ENCODE results near the gene CENPC.
"Not testable (repeated sequence)": the region's sequence is repeated elsewhere in the genome, so short reads cannot be mapped to it uniquely, and the experiment has no call there.

CENPC gene

DNA sequence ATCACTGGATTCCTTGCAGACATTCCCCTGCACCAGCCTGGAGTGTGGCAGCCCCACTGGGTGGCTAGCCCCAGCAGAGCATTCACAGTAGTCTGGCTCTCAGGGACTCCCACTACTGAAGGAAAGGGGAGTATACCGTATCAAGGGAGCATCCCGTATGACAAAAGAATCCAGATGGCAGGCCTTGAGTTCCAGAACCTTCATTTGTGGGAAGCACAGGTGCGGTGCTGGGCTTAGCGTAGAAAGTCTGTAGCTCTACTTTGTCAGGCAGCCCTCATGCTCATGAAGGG is 79.6 kb downstream of the CENPC start:
- no peak for DNase-seq

GRCh38 chr4:67465032-67465762 is 80.1 kb downstream of the CENPC start:
- no peak for DNase-seq

GRCh38 chr4:67460574-67460973 is 84.7 kb downstream of the CENPC start:
- no peak for DNase-seq

DNA sequence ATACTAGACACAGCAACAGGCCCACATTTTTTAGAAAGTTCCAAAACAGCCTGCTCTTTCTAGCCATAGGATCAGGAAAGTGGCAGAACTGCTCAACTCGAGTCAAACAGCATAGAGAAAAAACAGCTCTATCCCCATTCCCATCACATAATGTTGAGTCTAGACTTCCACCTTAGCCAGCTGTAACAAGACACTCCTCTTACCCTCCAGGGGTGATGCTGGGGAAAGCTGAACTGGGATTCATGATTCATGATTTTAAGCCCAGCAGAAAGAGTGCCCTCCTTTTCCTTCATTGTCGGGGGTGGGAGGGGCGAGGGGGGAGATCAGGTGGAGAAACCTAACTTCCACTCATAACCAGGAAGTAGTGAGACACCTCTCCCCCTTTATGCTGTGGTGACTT is 86.1 kb downstream of the CENPC start:
- DNase-seq, result no peak

DNA sequence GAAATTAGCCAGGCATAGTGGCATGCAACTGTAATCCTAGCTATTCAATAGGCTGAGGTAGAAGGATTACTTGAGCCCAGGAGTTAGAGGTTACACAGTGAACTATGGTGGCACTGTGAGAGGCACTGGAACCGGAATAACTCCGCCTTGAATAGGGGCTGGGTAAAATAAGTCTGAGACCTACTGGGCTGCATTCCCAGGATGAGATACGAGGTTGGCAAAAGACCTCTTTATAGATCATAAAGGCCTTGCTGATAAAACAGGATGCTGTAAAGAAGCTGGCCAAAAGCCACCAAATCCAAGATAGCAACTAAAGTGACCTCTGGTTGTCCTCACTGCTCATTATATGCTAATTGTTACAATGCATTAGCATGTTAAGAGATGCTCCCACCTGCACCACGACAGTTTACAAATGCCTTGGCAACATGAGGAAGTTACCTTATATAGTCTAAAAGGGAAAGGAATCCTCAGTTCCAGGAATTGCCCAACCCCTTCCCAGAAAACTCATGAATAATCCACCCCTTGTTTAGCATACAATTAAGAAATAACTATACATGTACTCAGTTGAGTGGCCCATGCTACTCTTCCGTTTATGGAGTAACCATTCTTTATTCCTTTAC is 88.6 kb downstream of the CENPC start:
- DNase-seq, result no peak

GRCh38 chr4:67452846-67453205 is 92.5 kb downstream of the CENPC start:
- not testable (repeated sequence) for DNase-seq

DNA sequence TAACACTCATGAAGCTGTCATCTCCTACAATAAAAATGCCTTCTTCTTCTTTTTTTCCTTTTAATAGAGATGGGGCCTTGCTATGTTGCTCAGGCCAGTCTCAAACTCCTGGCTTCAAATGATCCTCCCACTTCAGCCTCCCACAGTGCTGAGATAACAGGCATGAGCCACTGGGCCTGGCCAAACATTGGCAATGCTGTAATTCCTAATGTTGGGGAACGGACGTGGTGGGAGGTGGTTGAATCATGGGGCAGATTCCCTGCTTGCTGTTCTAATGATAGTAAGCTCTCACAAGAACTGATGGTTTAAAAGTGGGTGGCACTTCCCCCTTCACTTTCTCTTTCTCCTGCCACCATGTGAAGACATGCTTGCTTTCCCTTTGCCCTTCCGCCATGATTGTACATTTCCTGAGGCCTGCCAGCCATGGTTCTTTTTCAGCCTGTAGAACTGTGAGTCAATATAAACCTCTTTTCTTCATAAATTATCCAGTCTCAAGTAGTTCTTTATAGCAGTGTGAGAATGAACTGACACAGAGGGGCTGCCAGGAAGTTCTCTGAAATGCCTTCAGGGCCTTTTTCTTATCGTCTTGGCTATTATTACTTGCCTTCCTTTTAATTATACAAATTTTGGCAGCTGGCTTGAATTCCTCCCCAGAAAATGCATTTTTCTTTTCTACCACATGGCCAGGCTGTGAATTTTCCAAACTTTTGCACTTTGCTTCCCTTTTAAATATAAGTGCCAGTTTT is 93.0 kb downstream of the CENPC start:
- no peak for DNase-seq

GRCh38 chr4:67451464-67451863 is 93.8 kb downstream of the CENPC start:
- no peak for DNase-seq

DNA sequence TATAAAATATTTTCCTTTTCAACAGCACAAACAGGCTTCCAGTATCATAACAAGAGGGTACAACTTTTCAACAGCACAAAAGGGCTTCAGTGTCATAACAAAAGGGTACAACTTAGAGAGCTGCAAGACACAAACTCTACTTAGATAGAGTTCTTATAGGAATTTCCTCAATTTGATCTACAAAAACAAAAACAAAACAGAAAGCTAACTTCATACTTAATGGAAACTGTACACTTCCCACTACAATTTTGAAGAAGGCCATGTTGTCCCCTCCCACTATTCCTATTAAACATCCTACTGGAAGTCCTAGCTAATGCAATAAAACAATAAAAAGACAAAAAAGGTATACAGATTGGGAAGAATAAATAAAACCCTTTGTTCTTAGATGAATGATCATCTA is 96.7 kb downstream of the CENPC start:
- no peak for DNase-seq

- DNase-seq, result no peak
These were observed 97.4 kb downstream of the CENPC start for GRCh38 chr4:67447873-67448272.

DNA sequence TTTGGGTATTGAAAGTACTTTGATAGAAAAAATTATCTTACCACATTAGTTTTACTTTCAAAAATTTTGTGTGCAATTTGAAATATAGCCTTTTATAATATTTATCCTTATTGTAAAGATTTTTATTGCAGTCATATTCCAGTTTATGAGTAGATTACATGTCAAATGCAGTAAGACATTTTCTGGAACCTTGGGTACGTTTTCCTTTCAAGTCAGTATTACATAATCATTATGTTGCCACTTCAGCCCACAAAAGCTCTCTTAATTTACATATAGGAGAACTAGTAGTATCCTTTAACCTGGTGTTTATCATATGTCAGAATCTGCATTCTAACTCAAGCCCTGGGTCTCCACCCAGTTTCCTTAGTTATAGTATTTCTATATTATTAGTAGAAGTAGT is 98.5 kb downstream of the CENPC start:
- DNase-seq, result no peak

DNA sequence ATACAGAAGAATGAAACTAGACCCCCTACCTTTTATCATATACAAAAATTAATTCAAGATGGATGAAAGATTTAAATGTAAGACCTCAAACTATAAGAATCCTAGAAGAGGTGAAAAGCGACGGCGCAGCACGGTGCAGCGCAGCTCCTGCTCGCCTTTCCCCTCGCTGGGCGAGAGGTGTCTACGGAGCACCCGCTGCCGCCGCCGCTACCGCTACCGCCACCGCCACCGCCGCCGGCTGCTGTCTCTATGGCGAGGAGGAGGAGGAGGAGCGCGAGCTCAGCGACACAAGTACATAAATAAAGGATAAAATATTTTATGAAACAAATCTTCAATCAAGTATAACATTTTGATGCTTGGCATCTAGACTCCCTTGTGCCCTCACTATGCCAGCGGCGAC is 99.4 kb downstream of the CENPC start:
- not testable (repeated sequence) for DNase-seq

GRCh38 chr4:67438975-67439374 is 106.3 kb downstream of the CENPC start:
- DNase-seq, result no peak

DNA sequence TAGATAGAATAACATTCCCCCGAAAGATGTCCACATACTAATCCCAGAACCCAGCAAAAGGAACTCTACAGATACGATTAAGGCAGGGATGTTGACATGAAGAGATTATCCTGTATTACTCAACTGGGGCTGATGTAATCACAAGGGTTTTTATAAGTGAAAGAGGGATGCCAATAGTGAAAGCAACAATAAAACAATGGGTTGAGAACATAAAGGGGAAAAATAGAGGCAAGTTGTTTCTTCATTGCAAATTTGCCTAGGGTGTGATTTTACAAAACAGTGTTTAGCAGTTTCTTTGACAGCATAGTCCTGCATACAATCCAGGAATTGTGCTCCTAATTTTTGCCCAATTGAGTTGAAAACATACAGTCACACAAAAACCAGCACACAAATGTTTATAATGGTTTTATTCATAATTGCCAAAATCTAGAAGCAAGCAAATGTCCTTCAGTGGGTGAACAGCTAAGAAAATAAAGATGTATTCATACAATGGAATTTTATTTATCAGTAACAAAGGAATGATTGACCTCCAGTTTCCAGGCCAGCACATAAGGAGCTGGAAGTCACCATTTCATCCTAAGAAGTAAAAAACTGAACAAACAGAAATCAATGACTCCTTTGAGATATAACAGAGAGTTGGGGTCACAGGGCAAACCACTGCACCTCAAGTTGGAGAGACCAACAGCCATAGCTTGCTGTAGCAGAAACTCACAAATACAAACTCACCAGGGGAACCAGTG is 107.2 kb downstream of the CENPC start:
- DNase-seq, result no peak

DNA sequence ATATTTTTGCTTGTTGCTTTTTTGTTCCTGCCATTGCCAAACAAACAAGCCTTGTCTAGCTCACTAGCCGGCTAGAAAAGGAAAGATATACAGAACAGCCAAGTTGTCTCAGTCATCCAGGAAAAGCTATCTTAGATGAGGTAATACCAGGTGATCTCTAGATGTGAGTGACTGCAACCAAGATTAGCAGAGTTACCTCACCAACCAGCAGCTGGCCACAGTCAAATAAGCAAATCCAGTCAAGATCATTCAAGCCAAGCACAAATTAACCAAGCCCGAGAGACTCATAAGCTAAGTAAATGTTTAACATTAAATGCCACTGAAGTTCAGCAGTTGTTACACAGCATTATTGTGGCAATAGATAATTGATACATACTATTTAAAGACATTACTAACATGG is 108.6 kb downstream of the CENPC start:
- DNase-seq, result no peak

DNA sequence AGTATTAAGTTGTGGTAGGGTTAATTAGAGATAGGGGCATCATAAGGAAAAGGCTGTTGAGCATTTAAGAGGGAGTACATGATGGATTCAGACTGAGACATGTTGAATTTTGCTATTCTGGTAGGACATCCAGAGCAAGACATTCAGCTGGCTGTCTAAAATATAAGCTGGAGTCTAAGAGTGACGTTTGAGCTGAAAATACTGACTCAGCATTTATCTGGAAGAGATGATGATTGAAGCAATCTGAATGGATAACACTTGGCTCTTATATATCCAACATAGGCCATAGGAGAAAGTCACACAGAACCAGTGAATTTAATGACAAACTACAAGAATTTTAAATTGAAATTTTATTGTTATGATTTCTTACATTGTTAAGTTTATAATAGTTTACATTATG is 114.3 kb downstream of the CENPC start:
- DNase-seq, result no peak

GRCh38 chr4:67428819-67429218 is 116.5 kb downstream of the CENPC start:
- no peak for DNase-seq

All from T-helper 2 cell (primary cell).